ENCODE measurements around the gene PCDHB1. TPM values are rescaled to one million over a fixed set of nuclear protein-coding genes. Genes with fewer than 3 reads are reported as not detected.

The PCDHB1 gene
- total and polyA plus RNA-seq, 2 experiments from 2014 or later, result 0.03 to 0.05 TPM

- TF ChIP-seq ZNF462 (CRISPR knock-in tag; IDR thresholded peaks at IDR 0.05), result no peak
- no peak for TF ChIP-seq JUNB (IDR thresholded peaks at IDR 0.05; ENCODE audit: unreplicated experiment)
- TF ChIP-seq, protein P1, sequence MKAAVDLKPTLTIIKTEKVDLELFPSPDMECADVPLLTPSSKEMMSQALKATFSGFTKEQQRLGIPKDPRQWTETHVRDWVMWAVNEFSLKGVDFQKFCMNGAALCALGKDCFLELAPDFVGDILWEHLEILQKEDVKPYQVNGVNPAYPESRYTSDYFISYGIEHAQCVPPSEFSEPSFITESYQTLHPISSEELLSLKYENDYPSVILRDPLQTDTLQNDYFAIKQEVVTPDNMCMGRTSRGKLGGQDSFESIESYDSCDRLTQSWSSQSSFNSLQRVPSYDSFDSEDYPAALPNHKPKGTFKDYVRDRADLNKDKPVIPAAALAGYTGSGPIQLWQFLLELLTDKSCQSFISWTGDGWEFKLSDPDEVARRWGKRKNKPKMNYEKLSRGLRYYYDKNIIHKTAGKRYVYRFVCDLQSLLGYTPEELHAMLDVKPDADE (IDR thresholded peaks at IDR 0.05), result no peak
- no peak for TF ChIP-seq NANOG (IDR thresholded peaks at IDR 0.05; ENCODE audit: borderline replicate concordance)
Observed at GRCh38 chr5:141040771-141041426, 10.3 kb upstream of the PCDHB1 start (continued).

GRCh38 chr5:141041427-141041785, 9.8 kb upstream of the PCDHB1 start:
- H3F3A ChIP-seq (replicated peaks; ENCODE audit: low read depth), result no peaks in the 10 kb centered on the region
- H2AFZ ChIP-seq, result no peak overlapping the region
- H3K36me3 ChIP-seq (ENCODE audit: insufficient read depth), result no peaks in the 10 kb centered on the region
- Mint-ChIP-seq H3K27ac (no peak overlapping the region), H3K4me1 (peaks cover 18% of the 10 kb centered on the region), H3K9me3 (no peaks in the 10 kb centered on the region), H3K36me3 (ENCODE audit: low read depth) (no peaks in the 10 kb centered on the region), H3K27me3 (ENCODE audit: insufficient read depth, low read depth, poor library complexity) (no peaks in the 10 kb centered on the region), H3K4me3 (no peak overlapping the region)
- no peaks in the 10 kb centered on the region for H4K20me1 ChIP-seq (replicated peaks; ENCODE audit: insufficient read depth)
- H3K4me1 ChIP-seq (ENCODE audit: insufficient read depth), result peaks cover 25% of the 10 kb centered on the region
- DNase-seq (ENCODE audit: low spot score) (no peak), ATAC-seq (no peak)
- H3K27me3 ChIP-seq (ENCODE audit: insufficient read depth), result no peaks in the 10 kb centered on the region
- no peak overlapping the region for H3K4me2 ChIP-seq
- H3K4me3 ChIP-seq, result no peak overlapping the region
- H3K27ac ChIP-seq (ENCODE audit: low read depth), result no peak overlapping the region
- H3K79me2 ChIP-seq (replicated peaks; ENCODE audit: insufficient read depth), result no peaks in the 10 kb centered on the region
- no peaks in the 10 kb centered on the region for H3K9me2 ChIP-seq (ENCODE audit: insufficient read depth)
- TF ChIP-seq, protein P1 (IDR thresholded peaks at IDR 0.05), result no peak
- TF ChIP-seq NANOG (IDR thresholded peaks at IDR 0.05; ENCODE audit: borderline replicate concordance) (no peak), STAT1 (IDR thresholded peaks at IDR 0.05; ENCODE audit: unreplicated experiment) (no peak), ZNF114 (CRISPR knock-in tag; IDR thresholded peaks at IDR 0.05) (no peak), POLR2AphosphoS5 (IDR thresholded peaks at IDR 0.05; ENCODE audit: low read depth) (no peak), CREB1 (CRISPR knock-in tag; IDR thresholded peaks at IDR 0.05; ENCODE audit: low read depth) (no peak)
- TF ChIP-seq, protein P2, sequence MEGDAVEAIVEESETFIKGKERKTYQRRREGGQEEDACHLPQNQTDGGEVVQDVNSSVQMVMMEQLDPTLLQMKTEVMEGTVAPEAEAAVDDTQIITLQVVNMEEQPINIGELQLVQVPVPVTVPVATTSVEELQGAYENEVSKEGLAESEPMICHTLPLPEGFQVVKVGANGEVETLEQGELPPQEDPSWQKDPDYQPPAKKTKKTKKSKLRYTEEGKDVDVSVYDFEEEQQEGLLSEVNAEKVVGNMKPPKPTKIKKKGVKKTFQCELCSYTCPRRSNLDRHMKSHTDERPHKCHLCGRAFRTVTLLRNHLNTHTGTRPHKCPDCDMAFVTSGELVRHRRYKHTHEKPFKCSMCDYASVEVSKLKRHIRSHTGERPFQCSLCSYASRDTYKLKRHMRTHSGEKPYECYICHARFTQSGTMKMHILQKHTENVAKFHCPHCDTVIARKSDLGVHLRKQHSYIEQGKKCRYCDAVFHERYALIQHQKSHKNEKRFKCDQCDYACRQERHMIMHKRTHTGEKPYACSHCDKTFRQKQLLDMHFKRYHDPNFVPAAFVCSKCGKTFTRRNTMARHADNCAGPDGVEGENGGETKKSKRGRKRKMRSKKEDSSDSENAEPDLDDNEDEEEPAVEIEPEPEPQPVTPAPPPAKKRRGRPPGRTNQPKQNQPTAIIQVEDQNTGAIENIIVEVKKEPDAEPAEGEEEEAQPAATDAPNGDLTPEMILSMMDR (conservative IDR thresholded peaks at IDR 0.05; ENCODE audit: low read depth in 2 of 2), result no peak
